Mucosa of stomach (tissue), 1 donor: ENCODE results near the gene FGD3.

Experiments used
- H3K27me3 ChIP-seq: one replicate; pipeline ENCODE4 v1.7.0; 2013; ENCODE audit warnings: mild to moderate bottlenecking, low read length; ENCODE audit not compliant: control insufficient read depth, insufficient read depth
- H3K36me3 ChIP-seq: one replicate; pipeline ENCODE4 v1.7.0; 2013; ENCODE audit warnings: low read length; ENCODE audit not compliant: control insufficient read depth, insufficient read depth
- H3K4me1 ChIP-seq: one replicate; pipeline ENCODE4 v1.7.0; 2013; ENCODE audit warnings: mild to moderate bottlenecking, low read length; ENCODE audit not compliant: control insufficient read depth, insufficient read depth
- H3K4me3 ChIP-seq: one replicate; pipeline ENCODE4 v1.7.0; 2013; ENCODE audit warnings: low read length
- H3K9ac ChIP-seq: one replicate; pipeline ENCODE4 v1.7.0; 2013; ENCODE audit warnings: mild to moderate bottlenecking, low read length, moderate library complexity
- H3K9me3 ChIP-seq: one replicate; pipeline ENCODE4 v1.7.0; 2013; ENCODE audit warnings: mild to moderate bottlenecking, low read length, moderate library complexity; ENCODE audit not compliant: control insufficient read depth
- donor health status: Pancreatic carcinoma.

FGD3 gene

GRCh38 chr9:93084471-93084881 lies 137.2 kb downstream of the FGD3 start:
- Histone ChIP-seq H3K9ac (no peak overlapping the region), H3K27me3 (no peaks in the 10 kb centered on the region), H3K9me3 (no peaks in the 10 kb centered on the region), H3K4me3 (no peak overlapping the region), H3K4me1 (peaks cover 8% of the 10 kb centered on the region), H3K36me3 (no peaks in the 10 kb centered on the region)

GRCh38 chr9:93085676-93086075 lies 138.4 kb downstream of the FGD3 start:
- no peaks in the 10 kb centered on the region for H3K36me3 ChIP-seq
- H3K4me1 ChIP-seq: peaks cover 8% of the 10 kb centered on the region
- H3K9me3 ChIP-seq: no peaks in the 10 kb centered on the region
- no peak overlapping the region for H3K9ac ChIP-seq
- H3K4me3 ChIP-seq: no peak overlapping the region
- no peaks in the 10 kb centered on the region for H3K27me3 ChIP-seq
